PFSK-1 (cell line): ENCODE measurements around the gene ZNF581.

Experiments
- FOXP2 ChIP-seq: optimal IDR thresholded peaks from 2 replicates; pipeline ENCODE3; 2011; ENCODE audit warnings: borderline replicate concordance, control low read depth, inconsistent platforms; ENCODE audit not compliant: insufficient read depth; ENCODE audit errors: extremely low read length, extremely low read depth
- POLR2AphosphoS5 ChIP-seq: IDR thresholded peaks from 2 replicates; pipeline ENCODE4 v1.6.1; 2012; ENCODE audit warnings: low read depth, mild to moderate bottlenecking, control low read depth, low read length, moderate library complexity
- SIN3A ChIP-seq: IDR thresholded peaks from 2 replicates; pipeline ENCODE4 v1.6.1; 2012; ENCODE audit warnings: mild to moderate bottlenecking, low read length, moderate library complexity, borderline replicate concordance; ENCODE audit not compliant: insufficient read depth
- TAF1 ChIP-seq: IDR thresholded peaks from 2 replicates; pipeline ENCODE4 v1.6.1; 2012; ENCODE audit warnings: low read length, control low read depth, borderline replicate concordance; ENCODE audit not compliant: insufficient read depth
- TF ChIP-seq, protein P1 (sequence below), 2 experiments: IDR thresholded peaks; 2 replicates each; pipeline versions ENCODE4 v1.6.1 to v1.8.0; 2011 to 2012; ENCODE audit warnings: low read depth in 2 of 2, low read length in 2 of 2, control low read depth in 1 of 2, inconsistent platforms in 1 of 2, mild to moderate bottlenecking in 1 of 2, moderate library complexity in 1 of 2; ENCODE audit not compliant: insufficient read depth in 1 of 2

ZNF581 gene

DNA sequence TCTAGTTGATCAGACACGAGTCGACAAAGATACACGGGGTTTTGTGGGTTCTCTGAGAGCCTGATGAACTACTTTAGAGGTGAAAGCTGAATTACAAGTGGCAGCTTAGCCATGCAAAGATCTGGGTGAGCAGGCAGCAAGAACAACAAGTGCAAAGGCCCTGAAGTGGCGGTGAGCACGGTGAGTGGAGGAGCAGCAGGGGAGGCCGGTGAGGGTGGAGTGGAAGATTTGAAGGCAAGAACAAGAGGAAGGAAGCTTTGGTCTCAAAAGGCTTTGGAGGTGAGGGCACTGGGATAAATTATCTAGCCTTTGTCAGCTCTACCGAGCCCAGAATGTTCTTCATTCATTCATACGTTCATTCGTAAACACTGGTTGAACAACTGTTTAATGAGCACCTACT, 36.6 kb upstream of the ZNF581 start:
- TF ChIP-seq TAF1 (no peak), POLR2AphosphoS5 (no peak), SIN3A (no peak), FOXP2 (no peak)
- TF ChIP-seq, protein P1, sequence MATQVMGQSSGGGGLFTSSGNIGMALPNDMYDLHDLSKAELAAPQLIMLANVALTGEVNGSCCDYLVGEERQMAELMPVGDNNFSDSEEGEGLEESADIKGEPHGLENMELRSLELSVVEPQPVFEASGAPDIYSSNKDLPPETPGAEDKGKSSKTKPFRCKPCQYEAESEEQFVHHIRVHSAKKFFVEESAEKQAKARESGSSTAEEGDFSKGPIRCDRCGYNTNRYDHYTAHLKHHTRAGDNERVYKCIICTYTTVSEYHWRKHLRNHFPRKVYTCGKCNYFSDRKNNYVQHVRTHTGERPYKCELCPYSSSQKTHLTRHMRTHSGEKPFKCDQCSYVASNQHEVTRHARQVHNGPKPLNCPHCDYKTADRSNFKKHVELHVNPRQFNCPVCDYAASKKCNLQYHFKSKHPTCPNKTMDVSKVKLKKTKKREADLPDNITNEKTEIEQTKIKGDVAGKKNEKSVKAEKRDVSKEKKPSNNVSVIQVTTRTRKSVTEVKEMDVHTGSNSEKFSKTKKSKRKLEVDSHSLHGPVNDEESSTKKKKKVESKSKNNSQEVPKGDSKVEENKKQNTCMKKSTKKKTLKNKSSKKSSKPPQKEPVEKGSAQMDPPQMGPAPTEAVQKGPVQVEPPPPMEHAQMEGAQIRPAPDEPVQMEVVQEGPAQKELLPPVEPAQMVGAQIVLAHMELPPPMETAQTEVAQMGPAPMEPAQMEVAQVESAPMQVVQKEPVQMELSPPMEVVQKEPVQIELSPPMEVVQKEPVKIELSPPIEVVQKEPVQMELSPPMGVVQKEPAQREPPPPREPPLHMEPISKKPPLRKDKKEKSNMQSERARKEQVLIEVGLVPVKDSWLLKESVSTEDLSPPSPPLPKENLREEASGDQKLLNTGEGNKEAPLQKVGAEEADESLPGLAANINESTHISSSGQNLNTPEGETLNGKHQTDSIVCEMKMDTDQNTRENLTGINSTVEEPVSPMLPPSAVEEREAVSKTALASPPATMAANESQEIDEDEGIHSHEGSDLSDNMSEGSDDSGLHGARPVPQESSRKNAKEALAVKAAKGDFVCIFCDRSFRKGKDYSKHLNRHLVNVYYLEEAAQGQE (IDR thresholded peaks at IDR 0.05; ENCODE audit: insufficient read depth in 1 of 2, low read depth in 2 of 2, low read length in 2 of 2): no peak

DNA sequence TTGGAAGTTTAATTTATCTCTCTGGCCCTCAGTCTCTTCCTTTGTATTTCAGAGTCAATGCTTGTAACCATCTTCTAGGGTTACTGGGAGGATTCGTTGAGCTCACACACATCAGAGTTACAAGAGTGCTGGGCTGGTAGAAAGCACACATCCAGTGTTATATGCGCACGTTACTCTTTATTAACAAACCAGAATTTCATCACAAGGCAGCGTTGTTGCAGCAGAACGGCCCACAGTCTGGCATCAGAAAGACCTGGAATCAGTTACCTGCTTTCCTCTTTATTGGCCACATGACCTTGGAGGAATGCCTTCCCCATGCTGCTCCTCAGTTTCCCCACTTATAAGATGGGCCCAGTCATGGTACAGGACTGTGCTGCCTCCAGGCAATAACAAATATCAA, 34.1 kb upstream of the ZNF581 start:
- TF ChIP-seq TAF1 (no peak), SIN3A (no peak), POLR2AphosphoS5 (no peak), FOXP2 (no peak)
- TF ChIP-seq, protein P1 (IDR thresholded peaks at IDR 0.05; ENCODE audit: insufficient read depth in 1 of 2, low read depth in 2 of 2, low read length in 2 of 2): no peak

DNA sequence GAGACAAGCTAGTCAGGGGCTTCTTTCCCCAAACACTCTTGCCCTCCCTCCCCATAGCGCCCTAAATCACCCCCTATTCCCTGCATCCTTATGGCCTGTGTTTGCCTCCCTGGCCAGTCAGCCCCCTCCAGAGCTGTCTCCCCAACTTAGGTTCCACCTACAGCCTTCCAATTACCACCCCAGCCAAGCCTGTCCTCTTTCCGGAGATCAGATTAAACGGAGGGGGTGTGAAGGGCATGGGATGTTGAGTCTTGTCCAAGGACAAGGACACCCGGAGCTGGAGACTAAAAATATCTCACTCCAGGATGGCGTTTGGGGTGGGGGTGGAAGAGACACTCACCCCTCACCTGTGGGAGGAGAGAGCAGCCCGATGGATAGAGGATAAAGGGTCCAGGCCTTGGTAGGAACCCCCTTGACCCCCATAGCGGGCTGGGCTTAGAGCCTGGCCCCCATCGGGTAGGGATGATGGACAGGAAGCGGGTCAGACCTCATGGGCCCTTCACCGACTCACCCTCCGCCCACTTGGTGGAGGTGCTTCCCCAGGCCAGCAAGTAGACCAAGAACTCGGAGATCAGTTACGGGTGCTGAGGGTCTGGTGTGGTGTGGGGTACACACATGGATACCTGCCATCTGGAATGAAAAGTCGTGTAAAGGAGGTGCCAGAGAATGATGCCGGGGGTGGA, 32.0 kb upstream of the ZNF581 start:
- no peak for TF ChIP-seq FOXP2
- no peak for TF ChIP-seq POLR2AphosphoS5
- TF ChIP-seq SIN3A: no peak
- TF ChIP-seq, protein P1 (IDR thresholded peaks at IDR 0.05; ENCODE audit: insufficient read depth in 1 of 2, low read depth in 2 of 2, low read length in 2 of 2): no peak
- TF ChIP-seq TAF1: no peak

DNA sequence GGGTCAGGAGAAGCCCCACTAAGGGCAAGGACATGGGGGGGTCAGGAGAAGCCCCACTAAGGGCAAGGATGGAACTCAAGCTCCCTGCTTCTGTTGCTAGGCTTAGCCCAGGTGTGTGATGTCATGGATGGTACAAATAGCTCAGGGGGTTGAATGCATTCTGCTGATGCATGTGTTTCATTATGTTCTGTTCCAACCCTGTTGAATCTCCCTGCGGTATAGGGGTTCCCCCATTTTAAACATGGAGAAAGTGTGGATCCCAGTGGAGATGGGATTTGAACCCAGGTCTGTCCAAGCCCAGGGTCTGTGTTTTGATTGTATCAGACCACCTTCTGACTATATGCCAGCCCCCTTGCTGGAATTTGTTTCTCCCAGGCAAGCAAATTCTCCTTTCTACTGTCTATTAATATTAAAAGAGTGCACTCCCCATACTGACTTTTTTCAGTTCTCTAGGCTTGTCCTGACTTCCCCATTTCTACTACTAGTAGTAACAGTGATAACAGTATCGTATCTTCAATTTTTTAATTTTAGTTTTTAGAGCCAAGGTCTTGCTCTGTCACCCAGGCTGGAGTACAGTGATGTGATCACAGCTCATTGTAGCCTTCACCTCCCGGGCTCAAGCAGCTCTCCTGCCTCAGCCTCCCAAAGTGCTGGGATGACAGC, 31.3 kb upstream of the ZNF581 start:
- TF ChIP-seq POLR2AphosphoS5 (no peak), FOXP2 (no peak), SIN3A (no peak), TAF1 (no peak)
- TF ChIP-seq, protein P1 (IDR thresholded peaks at IDR 0.05; ENCODE audit: insufficient read depth in 1 of 2, low read depth in 2 of 2, low read length in 2 of 2): no peak
